ENCODE measurements around the gene SORBS2. TPM values are rescaled to one million over a fixed set of nuclear protein-coding genes. Genes with fewer than 3 reads are reported as not detected.

Gene SORBS2
- total and polyA plus RNA-seq, 2 donors (not counting 3 experiments of a cell fraction or from before 2014, with no cell fraction given), result 69.8 to 82.5 TPM

DNA sequence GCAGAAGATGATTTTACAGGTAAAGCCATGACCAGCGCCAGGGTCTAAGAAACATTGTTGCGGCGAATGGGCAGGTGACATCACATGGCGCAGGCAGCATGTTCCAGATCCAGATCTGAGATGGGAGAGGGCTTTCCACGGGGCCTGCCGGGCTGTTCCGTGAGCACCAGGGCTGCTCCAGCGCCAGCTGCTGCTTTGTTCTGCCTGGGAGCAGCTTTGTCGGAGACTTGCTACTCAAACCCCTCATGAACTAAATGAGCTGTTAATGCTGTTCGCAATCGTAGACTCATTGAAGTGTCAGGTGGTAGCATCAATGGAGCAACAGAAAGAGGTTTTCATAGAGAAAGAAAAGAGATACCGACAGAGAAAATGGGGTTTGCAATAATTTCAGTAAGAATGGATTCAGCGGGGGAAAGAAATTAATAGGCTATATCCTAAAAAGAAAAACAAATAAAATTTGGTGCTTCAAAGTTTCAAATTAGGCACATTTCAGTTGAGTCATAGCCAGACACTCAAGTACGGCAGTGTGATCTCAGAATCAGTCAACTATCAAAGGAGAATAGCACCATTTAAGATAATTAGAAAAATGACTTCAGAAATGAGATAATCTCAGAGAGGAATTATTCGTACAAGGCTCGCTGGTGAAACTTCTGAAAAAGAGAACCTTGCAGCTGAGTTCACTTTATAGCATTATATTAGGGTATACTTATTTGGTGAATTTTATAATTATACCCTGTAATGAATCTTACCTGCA, 23.9 kb downstream of the SORBS2 start:
- Histone ChIP-seq H3K27ac (ENCODE audit: insufficient read depth, low read depth, low read length) (no peak overlapping the region), H2AFZ (ENCODE audit: low read depth, low read length) (no peak overlapping the region), H4K20me1 (replicated peaks; ENCODE audit: control insufficient read depth, extremely low read depth, insufficient read depth, low read length) (no peaks in the 10 kb centered on the region), H3K27me3 (ENCODE audit: control insufficient read depth in 2 of 2, insufficient read depth in 2 of 2, low read length in 2 of 2) (no peaks in the 10 kb centered on the region), H3K79me2 (ENCODE audit: control insufficient read depth, insufficient read depth, low read length) (no peaks in the 10 kb centered on the region), H3K4me2 (ENCODE audit: insufficient read depth, low read length) (no peak overlapping the region), H3K9me3 (replicated peaks; ENCODE audit: control insufficient read depth, insufficient read depth, low read length) (no peaks in the 10 kb centered on the region), H3K9me1 (replicated peaks; ENCODE audit: control insufficient read depth, extremely low read depth, insufficient read depth, low read length) (no peaks in the 10 kb centered on the region), H3K4me3 (replicated peaks in 1 of 3; ENCODE audit: insufficient read depth in 1 of 3, low read depth in 1 of 3, low read length in 3 of 3) (no peak overlapping the region), H3K9ac (replicated peaks; ENCODE audit: extremely low read depth, insufficient read depth, low read length) (no peak overlapping the region), H3K4me1 (ENCODE audit: control insufficient read depth, extremely low read depth, insufficient read depth, low read length) (peaks cover 32% of the 10 kb centered on the region), H3K36me3 (ENCODE audit: control insufficient read depth in 2 of 2, extremely low read depth in 1 of 2, insufficient read depth in 2 of 2, low read length in 2 of 2) (no peaks in the 10 kb centered on the region)
- BruUV-seq (replicated peaks), result no TSS peak
- dilution Hi-C loops (cut with MboI; ENCODE audit: extremely low pct_ligation_motif_present, low sequenced_read_pairs) (no loop called here), intact Hi-C loops (cut with micrococcal nuclease) (no loop called here)
- CTCF ChIA-PET, result no interaction called here
- no peak for TF ChIP-seq EZH2 (IDR thresholded peaks at IDR 0.05; ENCODE audit: borderline replicate concordance, low read depth, low read length, severe bottlenecking)
- TF ChIP-seq JUN (IDR thresholded peaks at IDR 0.05; ENCODE audit: borderline replicate concordance, insufficient read depth, insufficient read length, low read depth), result no peak
- no peak for TF ChIP-seq FOS (IDR thresholded peaks at IDR 0.05; ENCODE audit: borderline replicate concordance, insufficient read depth, low read length)
- no peak for TF ChIP-seq POLR2AphosphoS5 (IDR thresholded peaks at IDR 0.05; ENCODE audit: insufficient read depth, low read depth, low read length)
- TF ChIP-seq MYC (IDR thresholded peaks at IDR 0.05; ENCODE audit: low read depth, low read length), result no peak
- no peak for TF ChIP-seq POLR2A (IDR thresholded peaks at IDR 0.05; ENCODE audit: low read depth, low read length)
- no peak for TF ChIP-seq MAX (IDR thresholded peaks at IDR 0.05; ENCODE audit: insufficient read depth, insufficient read length)
- no peak for TF ChIP-seq GATA2 (IDR thresholded peaks at IDR 0.05; ENCODE audit: insufficient read depth, insufficient read length, low read depth, low read length)
- TF ChIP-seq, protein P1, sequence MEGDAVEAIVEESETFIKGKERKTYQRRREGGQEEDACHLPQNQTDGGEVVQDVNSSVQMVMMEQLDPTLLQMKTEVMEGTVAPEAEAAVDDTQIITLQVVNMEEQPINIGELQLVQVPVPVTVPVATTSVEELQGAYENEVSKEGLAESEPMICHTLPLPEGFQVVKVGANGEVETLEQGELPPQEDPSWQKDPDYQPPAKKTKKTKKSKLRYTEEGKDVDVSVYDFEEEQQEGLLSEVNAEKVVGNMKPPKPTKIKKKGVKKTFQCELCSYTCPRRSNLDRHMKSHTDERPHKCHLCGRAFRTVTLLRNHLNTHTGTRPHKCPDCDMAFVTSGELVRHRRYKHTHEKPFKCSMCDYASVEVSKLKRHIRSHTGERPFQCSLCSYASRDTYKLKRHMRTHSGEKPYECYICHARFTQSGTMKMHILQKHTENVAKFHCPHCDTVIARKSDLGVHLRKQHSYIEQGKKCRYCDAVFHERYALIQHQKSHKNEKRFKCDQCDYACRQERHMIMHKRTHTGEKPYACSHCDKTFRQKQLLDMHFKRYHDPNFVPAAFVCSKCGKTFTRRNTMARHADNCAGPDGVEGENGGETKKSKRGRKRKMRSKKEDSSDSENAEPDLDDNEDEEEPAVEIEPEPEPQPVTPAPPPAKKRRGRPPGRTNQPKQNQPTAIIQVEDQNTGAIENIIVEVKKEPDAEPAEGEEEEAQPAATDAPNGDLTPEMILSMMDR (IDR thresholded peaks at IDR 0.05; ENCODE audit: extremely low read depth in 1 of 2, insufficient read depth in 1 of 2, low read depth in 1 of 2, low read length in 2 of 2), result no peak
- POLR2A ChIA-PET, result no interaction called here
- DNase-seq (ENCODE audit: low read depth, low spot score), result no peak
- FAIRE-seq, result no peak

All from endothelial cell of umbilical vein (primary cell).